Vagina (tissue), 2 donors: ENCODE results near the gene GDA. TPM values are rescaled to one million over a fixed set of nuclear protein-coding genes. Genes with fewer than 3 reads are reported as not detected.

ENCODE experiments used
- DNase-seq, 2 donors: peaks; one replicate each; pipeline ENCODE4 v3.0.0-alpha.2; 2017; ENCODE audit errors: extremely low spot score in 2 of 2
- H3K27ac ChIP-seq: fragments of 200-600 bp; sonication (generic); one replicate; pipeline ENCODE4 v1.5.1; 2019
- H3K27me3 ChIP-seq: fragments of 200-600 bp; sonication (generic); one replicate; pipeline ENCODE4 v1.5.1; 2019
- H3K36me3 ChIP-seq, 2 donors: fragments of 200-600 bp; sonication (generic); one replicate each; pipeline ENCODE4 v1.5.1; 2017 to 2019
- H3K4me1 ChIP-seq: fragments of 200-600 bp; sonication (generic); one replicate; pipeline ENCODE4 v1.5.1; 2019
- H3K4me3 ChIP-seq, 2 donors: fragments of 200-600 bp; sonication (generic); 1 replicate in 1 of 2; 2 replicates in 1 of 2; pipeline ENCODE4 v1.5.1; 2016 to 2019
- H3K9me3 ChIP-seq: fragments of 200-600 bp; sonication (generic); one replicate; pipeline ENCODE4 v1.5.1; 2019
- CTCF ChIP-seq, 3 experiments: fragments of 450-650 bp in 2 of 3; fragments of 200-600 bp in 1 of 3; sonication (generic) in 1 of 3; IDR thresholded peaks; one replicate each; pipeline ENCODE4 v1.5.1; 2017 to 2019; ENCODE audit warnings: antibody characterized with exemption in 3 of 3, mild to moderate bottlenecking in 2 of 3, moderate library complexity in 2 of 3
- POLR2A ChIP-seq, 2 donors: fragments of 450-650 bp; IDR thresholded peaks; one replicate each; pipeline ENCODE4 v1.6.1; 2017; ENCODE audit warnings: antibody characterized with exemption in 2 of 2, mild to moderate bottlenecking in 2 of 2, moderate library complexity in 2 of 2
- POLR2AphosphoS5 ChIP-seq, 2 donors: sonication (generic); formaldehyde crosslinking; IDR thresholded peaks; one replicate each; pipeline ENCODE4 v1.9.0; 2017; ENCODE audit warnings: antibody characterized with exemption in 2 of 2, mild to moderate bottlenecking in 2 of 2, low read depth in 1 of 2; ENCODE audit not compliant: insufficient read depth in 1 of 2
- intact Hi-C: fragments of 100-400 bp; cut with DNase I; formaldehyde crosslinking; loops from one replicate; pipeline ENCODE4 v1.15.1; 2023
- total RNA-seq: library from RNA; depleted of rRNA; stranded (reverse); fragments of >200 nt; gene quantifications from one replicate; pipeline ENCODE4 v1.2.3, GENCODE V29; 2016

The GDA gene
- total RNA-seq, 1 donor from 2014 or later = not detected

- no peak for DNase-seq
- TF ChIP-seq POLR2A (IDR thresholded peaks at IDR 0.05) (no peak), POLR2AphosphoS5 (IDR thresholded peaks at IDR 0.05; ENCODE audit: insufficient read depth in 1 of 2, low read depth in 1 of 2) (no peak), CTCF (IDR thresholded peaks at IDR 0.05) (no peak)
- H3K36me3 ChIP-seq = no peaks in the 10 kb centered on the region
Observed at GRCh38 chr9:72207278-72207677, 58.0 kb downstream of the GDA start.

DNA sequence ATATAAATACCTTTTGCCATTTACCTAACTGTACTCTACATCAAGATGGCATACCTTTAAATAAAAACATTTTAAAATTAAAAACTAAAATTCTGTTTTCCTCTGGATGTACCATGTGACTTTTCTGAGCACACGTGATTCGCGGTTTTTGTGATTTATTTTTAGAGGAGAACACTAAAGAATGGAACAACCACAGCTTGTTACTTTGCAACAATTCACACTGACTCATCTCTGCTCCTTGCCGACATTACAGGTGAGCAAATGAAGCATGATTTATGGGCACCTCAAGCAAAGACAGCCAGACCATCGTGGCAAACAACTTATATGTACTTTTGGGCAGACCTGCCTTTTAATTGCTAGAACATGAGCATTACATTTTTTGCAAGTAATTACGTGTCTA, 61.3 kb downstream of the GDA start:
- Histone ChIP-seq H3K4me3 (no peak overlapping the region), H3K9me3 (no peaks in the 10 kb centered on the region), H3K36me3 (no peaks in the 10 kb centered on the region), H3K27me3 (no peaks in the 10 kb centered on the region), H3K4me1 (no peaks in the 10 kb centered on the region), H3K27ac (no peak overlapping the region)
- TF ChIP-seq POLR2A (IDR thresholded peaks at IDR 0.05) (no peak), POLR2AphosphoS5 (IDR thresholded peaks at IDR 0.05; ENCODE audit: insufficient read depth in 1 of 2, low read depth in 1 of 2) (peak in 1 of 2 donors; percentile 39)
- DNase-seq = no peak
- intact Hi-C loops = no loop called here

More at GRCh38 chr9:72207278-72207677, 58.0 kb downstream of the GDA start:
- H3K9me3 ChIP-seq = no peaks in the 10 kb centered on the region
- intact Hi-C loops = no loop called here
- H3K4me3 ChIP-seq = no peak overlapping the region
- H3K27ac ChIP-seq = no peak overlapping the region
- H3K4me1 ChIP-seq = no peaks in the 10 kb centered on the region
- no peaks in the 10 kb centered on the region for H3K27me3 ChIP-seq

- intact Hi-C loops = no loop called here
- H3K27me3 ChIP-seq = no peaks in the 10 kb centered on the region
- H3K9me3 ChIP-seq = no peaks in the 10 kb centered on the region
- no peak for DNase-seq
- H3K4me1 ChIP-seq = no peaks in the 10 kb centered on the region
- no peaks in the 10 kb centered on the region for H3K36me3 ChIP-seq
- H3K4me3 ChIP-seq = no peak overlapping the region
- TF ChIP-seq CTCF (IDR thresholded peaks at IDR 0.05) = no peak
- no peak for TF ChIP-seq POLR2AphosphoS5 (IDR thresholded peaks at IDR 0.05; ENCODE audit: insufficient read depth in 1 of 2, low read depth in 1 of 2)
- no peak for TF ChIP-seq POLR2A (IDR thresholded peaks at IDR 0.05)
- H3K27ac ChIP-seq = no peak overlapping the region
Observed at GRCh38 chr9:72211047-72211446, 61.8 kb downstream of the GDA start.

DNA sequence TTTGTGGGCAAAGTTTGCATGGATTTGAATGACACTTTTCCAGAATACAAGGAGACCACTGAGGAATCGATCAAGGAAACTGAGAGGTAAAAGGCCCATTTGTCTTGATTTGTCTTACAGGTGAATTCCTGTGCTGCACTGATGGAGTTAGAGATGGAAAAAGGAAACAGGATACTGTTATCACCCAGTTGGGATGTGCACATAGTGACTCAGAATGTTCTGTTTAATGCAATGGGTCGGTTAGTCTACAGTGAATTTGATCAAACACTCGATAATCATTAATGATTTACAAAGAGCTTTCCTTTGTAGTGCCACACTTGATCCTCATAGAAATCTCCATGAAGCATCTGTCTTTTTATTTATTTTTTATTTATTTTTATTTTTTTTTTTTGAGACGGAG, 64.7 kb downstream of the GDA start:
- TF ChIP-seq POLR2A (IDR thresholded peaks at IDR 0.05) (no peak), POLR2AphosphoS5 (IDR thresholded peaks at IDR 0.05; ENCODE audit: insufficient read depth in 1 of 2, low read depth in 1 of 2) (no peak), CTCF (IDR thresholded peaks at IDR 0.05) (no peak)
- intact Hi-C loops = no loop called here

DNA sequence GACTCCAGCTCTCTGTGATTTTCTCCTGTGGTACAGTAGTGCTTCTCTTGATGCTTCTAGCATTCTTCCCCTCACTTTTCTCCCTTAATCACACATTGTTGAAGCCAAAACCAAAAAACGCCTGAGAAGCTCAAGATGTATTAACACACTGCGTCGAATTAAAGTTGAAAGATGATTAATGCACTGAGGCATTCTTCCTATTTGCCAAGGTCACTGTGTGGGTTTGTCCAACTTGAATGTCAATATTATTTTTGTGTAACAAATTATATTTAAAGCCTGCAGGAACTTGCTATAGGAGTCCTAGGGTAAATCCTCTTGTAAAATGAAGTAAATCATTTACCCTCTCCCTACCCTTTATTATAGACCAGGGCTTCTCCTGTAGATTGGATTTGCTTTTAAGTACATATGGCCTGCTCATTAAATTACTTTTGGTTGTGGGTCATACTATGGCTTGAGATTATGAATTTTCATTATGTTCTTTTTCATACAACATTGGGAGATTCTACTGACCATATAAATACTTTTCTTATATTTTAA, 68.1 kb downstream of the GDA start:
- H3K36me3 ChIP-seq = no peaks in the 10 kb centered on the region
- DNase-seq = no peak
- no peaks in the 10 kb centered on the region for H3K4me1 ChIP-seq
- intact Hi-C loops = no loop called here
- no peak for TF ChIP-seq CTCF (IDR thresholded peaks at IDR 0.05)
- no peak for TF ChIP-seq POLR2AphosphoS5 (IDR thresholded peaks at IDR 0.05; ENCODE audit: insufficient read depth in 1 of 2, low read depth in 1 of 2)
- TF ChIP-seq POLR2A (IDR thresholded peaks at IDR 0.05) = no peak
- H3K27ac ChIP-seq = no peak overlapping the region
- H3K27me3 ChIP-seq = no peaks in the 10 kb centered on the region
- no peak overlapping the region for H3K4me3 ChIP-seq
- H3K9me3 ChIP-seq = no peaks in the 10 kb centered on the region

More for the DNA sequence above, 64.7 kb downstream of the GDA start:
- H3K36me3 ChIP-seq = no peaks in the 10 kb centered on the region
- no peak overlapping the region for H3K4me3 ChIP-seq
- no peaks in the 10 kb centered on the region for H3K27me3 ChIP-seq
- no peaks in the 10 kb centered on the region for H3K9me3 ChIP-seq
- H3K4me1 ChIP-seq = no peaks in the 10 kb centered on the region
- H3K27ac ChIP-seq = no peak overlapping the region
- DNase-seq = no peak
